Measurements from ENCODE around the gene ZBTB5. TPM values are rescaled to one million over a fixed set of nuclear protein-coding genes. Genes with fewer than 3 reads are reported as not detected.

Gene ZBTB5
- total and polyA plus RNA-seq, 2 of the 8 experiments (the other 6 are each of a cell fraction or from before 2014, with no cell fraction given), result 13.3 to 14.5 TPM

DNA sequence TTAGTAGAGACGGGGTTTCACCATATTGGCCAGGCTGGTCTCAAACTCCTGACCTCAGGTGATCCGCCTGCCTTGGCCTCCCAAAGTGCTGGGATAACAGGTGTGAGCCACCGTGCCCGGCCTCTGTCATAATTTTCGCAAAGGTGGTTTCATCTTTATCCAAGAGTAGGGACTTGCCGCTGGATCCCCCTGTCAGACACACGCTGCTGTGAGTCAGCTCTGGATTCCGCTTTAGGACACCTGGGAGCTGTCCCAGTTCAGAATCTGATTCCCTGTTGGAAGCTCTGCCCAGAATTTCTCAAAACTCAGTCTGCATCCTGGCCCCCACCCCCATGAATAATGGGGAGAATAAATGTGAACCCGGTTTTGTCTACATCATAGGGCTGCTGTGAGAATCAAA, 60.7 kb downstream of the ZBTB5 start:
- Histone ChIP-seq H3K23me2 (ENCODE audit: low read depth, low read length) (no peaks in the 10 kb centered on the region), H2AFZ (ENCODE audit: low read length) (no peak overlapping the region), H3K27me3 (replicated peaks in 1 of 4; ENCODE audit: control insufficient read depth in 3 of 4, extremely low read depth in 1 of 4, insufficient read depth in 3 of 4, low read length in 3 of 4) (no peaks in the 10 kb centered on the region), H3K4me2 (ENCODE audit: insufficient read depth in 1 of 2, low read depth in 2 of 2, low read length in 2 of 2) (no peak overlapping the region), H3K18ac (ENCODE audit: extremely low read depth, low read length) (no peak overlapping the region), H3K56ac (replicated peaks; ENCODE audit: insufficient read length, low read depth, low read length) (no peak overlapping the region), H3K9ac (replicated peaks in 1 of 4; ENCODE audit: extremely low read depth in 1 of 4, low read depth in 3 of 4, low read length in 3 of 4) (no peak overlapping the region), H2AK5ac (ENCODE audit: low read depth, low read length) (no peak overlapping the region), H4K5ac (ENCODE audit: insufficient read length, low read depth, low read length) (no peak overlapping the region), H3K4me1 (replicated peaks in 1 of 4; ENCODE audit: control insufficient read depth in 3 of 4, insufficient read depth in 4 of 4, low read length in 3 of 4) (peaks cover 0 to 4% (median 0%) of the 10 kb centered on the region in 4 experiments; a peak in 1 of 7 replicates), H3K9me3 (ENCODE audit: insufficient read depth in 2 of 2, low read depth in 1 of 2, low read length in 1 of 2) (no peaks in the 10 kb centered on the region), H3K4ac (replicated peaks; ENCODE audit: insufficient read length, low read depth, low read length) (no peak overlapping the region), H3K23ac (ENCODE audit: insufficient read length) (no peak overlapping the region), H3K36me3 (ENCODE audit: control insufficient read depth in 2 of 4, insufficient read depth in 4 of 4, low read length in 3 of 4) (no peaks in the 10 kb centered on the region), H2BK12ac (ENCODE audit: low read depth, low read length) (no peak overlapping the region), H3K79me2 (ENCODE audit: control insufficient read depth in 1 of 2, insufficient read depth in 2 of 2, low read length in 2 of 2) (no peaks in the 10 kb centered on the region), H2BK15ac (ENCODE audit: low read length) (no peak overlapping the region), H4K8ac (ENCODE audit: extremely low read depth, insufficient read depth, low read length) (no peak overlapping the region), H4K91ac (replicated peaks; ENCODE audit: insufficient read length, low read length) (no peak overlapping the region), H3K4me3 (ENCODE audit: extremely low read depth in 1 of 4, insufficient read depth in 2 of 4, low read depth in 3 of 4, low read length in 4 of 4) (no peak overlapping the region), H2BK5ac (ENCODE audit: low read depth, low read length) (no peak overlapping the region), H3K14ac (ENCODE audit: insufficient read length) (no peak overlapping the region), H3K27ac (ENCODE audit: low read depth, low read length) (no peak overlapping the region), H3K79me1 (ENCODE audit: low read depth, low read length) (no peaks in the 10 kb centered on the region), H2BK120ac (replicated peaks; ENCODE audit: low read depth, low read length) (no peak overlapping the region), H4K20me1 (replicated peaks in 1 of 2; ENCODE audit: control insufficient read depth in 1 of 2, insufficient read depth in 2 of 2, low read length in 2 of 2) (no peaks in the 10 kb centered on the region), H2BK20ac (ENCODE audit: low read length) (no peak overlapping the region)
- ChIA-PET CTCF (ENCODE audit: partially characterized antibody) (interaction anchor here (0.6 to 1.7 kb wide), 3 partner anchors 14 to 134 kb away, joined by 3 to 13 read pairs (median 4); no protein-coding TSS in a partner anchor), POLR2A (ENCODE audit: partially characterized antibody) (interaction anchor here (0.6 kb wide), 1 partner anchor 18 kb away, joined by 3 read pairs; the partner anchor contains the start of gene GRHPR)
- FAIRE-seq, result no peak
- WGBS, 2 experiments (ENCODE audit: extremely low coverage in 1 of 2, insufficient coverage in 1 of 2, insufficient read length in 1 of 2, insufficient replicate concordance in 2 of 2, low coverage in 1 of 2, low lambda C conversion rate in 2 of 2, missing lambda C conversion rate in 1 of 2), result 96% methylated on average over 9 of the region's 9 CpGs; no CpG with 5 or more reads in 1 of the 2 experiments
- DNase-seq (ENCODE audit: low read depth in 1 of 2, low spot score in 2 of 2), result no peak
- TF ChIP-seq CTBP2 (IDR thresholded peaks at IDR 0.05; ENCODE audit: borderline replicate concordance, insufficient read depth, insufficient read length, low read length) (no peak), TAF7 (optimal IDR thresholded peaks at IDR 0.05; ENCODE audit: borderline replicate concordance, low read depth, low read length) (no peak), RXRA (IDR thresholded peaks at IDR 0.05; ENCODE audit: insufficient read depth, low read depth, low read length) (no peak), CHD2 (IDR thresholded peaks at IDR 0.05; ENCODE audit: low read length) (no peak), TEAD4 (IDR thresholded peaks at IDR 0.05; ENCODE audit: low read depth, low read length) (no peak), POLR2A (IDR thresholded peaks at IDR 0.05; ENCODE audit: control extremely low read depth in 1 of 2, low read depth in 2 of 2, low read length in 2 of 2) (no peak), EGR1 (IDR thresholded peaks at IDR 0.05; ENCODE audit: borderline replicate concordance, low read depth, low read length) (no peak), RAD21 (IDR thresholded peaks at IDR 0.05 in 1 of 2, conservative IDR thresholded peaks at IDR 0.05 in 1 of 2; ENCODE audit: low read depth in 2 of 2, low read length in 2 of 2) (no peak), SIN3A (conservative IDR thresholded peaks at IDR 0.05 in 1 of 2, IDR thresholded peaks at IDR 0.05 in 1 of 2; ENCODE audit: low read depth in 1 of 2, low read length in 2 of 2) (no peak), HDAC6 (IDR thresholded peaks at IDR 0.05; ENCODE audit: low read depth, low read length) (no peak), EZH2 (IDR thresholded peaks at IDR 0.05; ENCODE audit: low read depth, low read length, severe bottlenecking) (no peak)
- TF ChIP-seq, protein P1, sequence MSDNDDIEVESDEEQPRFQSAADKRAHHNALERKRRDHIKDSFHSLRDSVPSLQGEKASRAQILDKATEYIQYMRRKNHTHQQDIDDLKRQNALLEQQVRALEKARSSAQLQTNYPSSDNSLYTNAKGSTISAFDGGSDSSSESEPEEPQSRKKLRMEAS (IDR thresholded peaks at IDR 0.05), result no peak

Data from H1 (cell line).